ENCODE results near the gene KRTAP20-1.
A peak's percentile ranks its signal among the peaks of the same experiment; 100 is the strongest.

KRTAP20-1 gene

DNA sequence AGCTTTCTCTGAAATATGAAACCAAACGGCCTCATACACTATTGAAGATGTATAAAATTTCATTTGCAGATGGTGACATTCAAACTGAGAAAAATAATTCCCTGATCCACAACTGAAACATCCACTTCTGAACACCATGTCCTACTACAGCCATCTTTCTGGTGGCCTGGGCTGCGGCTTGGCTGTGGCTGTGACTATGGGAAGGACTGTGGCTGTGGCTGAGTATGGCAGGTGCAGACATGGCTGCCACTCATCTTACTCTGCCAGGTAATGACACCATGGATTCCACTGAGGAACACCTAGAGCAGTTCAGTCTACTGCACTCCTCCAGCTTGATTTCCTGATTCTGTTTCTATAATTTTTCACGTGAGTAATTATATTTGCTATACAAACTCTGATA lies 4.3 kb downstream of the KRTAP20-1 start, which contains the start of gene KRTAP20-4:
Gene KRTAP20-4 (plus strand): TSS at position 106 of the 400 bp plus-strand sequence.
- Histone ChIP-seq H3K27me3 (ENCODE audit: low read depth, low read length) (no peaks in the 10 kb centered on the region), H3K79me2 (ENCODE audit: low read length) (no peaks in the 10 kb centered on the region), H3K4me3 (ENCODE audit: low read length) (no peak within 1 kb of the TSS), H3K9me3 (ENCODE audit: insufficient read depth, low read length) (peaks cover 7% of the 10 kb centered on the region; the same call in 1 of the 2 replicates), H4K20me1 (ENCODE audit: insufficient read depth, low read length) (no peaks in the 10 kb centered on the region), H3K4me2 (ENCODE audit: low read length) (peak within 1 kb of the TSS; percentile 22; the same call in 1 of the 2 replicates), H2AFZ (ENCODE audit: low read depth, low read length) (no peak within 1 kb of the TSS; the same call in 1 of the 2 replicates), H3K4me1 (ENCODE audit: low read length) (peaks cover 32% of the 10 kb centered on the region), H3K9ac (ENCODE audit: low read length) (peak within 1 kb of the TSS; percentile 34; the same call in 1 of the 2 replicates), H3K36me3 (replicated peaks; ENCODE audit: low read depth, low read length) (peaks cover 33% of the 10 kb centered on the region), H3K27ac (ENCODE audit: low read length) (peak within 1 kb of the TSS; percentile 81)
- no peak for TF ChIP-seq EZH2phosphoT487 (IDR thresholded peaks at IDR 0.05; ENCODE audit: low read depth)
- no peak for TF ChIP-seq CTCF (IDR thresholded peaks at IDR 0.05; ENCODE audit: low read depth, low read length)

GRCh38 chr21:30623362-30623761 lies 7.1 kb downstream of the KRTAP20-1 start:
- Histone ChIP-seq H3K79me2 (ENCODE audit: low read length) (no peaks in the 10 kb centered on the region), H3K9me3 (ENCODE audit: insufficient read depth, low read length) (peaks cover 7% of the 10 kb centered on the region; the same call in 1 of the 2 replicates), H3K27me3 (ENCODE audit: low read depth, low read length) (no peaks in the 10 kb centered on the region), H2AFZ (ENCODE audit: low read depth, low read length) (no peak overlapping the region), H3K4me2 (ENCODE audit: low read length) (no peak overlapping the region), H4K20me1 (ENCODE audit: insufficient read depth, low read length) (no peaks in the 10 kb centered on the region), H3K4me1 (ENCODE audit: low read length) (peaks cover 14% of the 10 kb centered on the region), H3K9ac (ENCODE audit: low read length) (no peak overlapping the region), H3K27ac (ENCODE audit: low read length) (no peak overlapping the region), H3K36me3 (replicated peaks; ENCODE audit: low read depth, low read length) (peaks cover 18% of the 10 kb centered on the region), H3K4me3 (ENCODE audit: low read length) (no peak overlapping the region)
- TF ChIP-seq EZH2phosphoT487 (IDR thresholded peaks at IDR 0.05; ENCODE audit: low read depth) (no peak), CTCF (IDR thresholded peaks at IDR 0.05; ENCODE audit: low read depth, low read length) (no peak)

DNA sequence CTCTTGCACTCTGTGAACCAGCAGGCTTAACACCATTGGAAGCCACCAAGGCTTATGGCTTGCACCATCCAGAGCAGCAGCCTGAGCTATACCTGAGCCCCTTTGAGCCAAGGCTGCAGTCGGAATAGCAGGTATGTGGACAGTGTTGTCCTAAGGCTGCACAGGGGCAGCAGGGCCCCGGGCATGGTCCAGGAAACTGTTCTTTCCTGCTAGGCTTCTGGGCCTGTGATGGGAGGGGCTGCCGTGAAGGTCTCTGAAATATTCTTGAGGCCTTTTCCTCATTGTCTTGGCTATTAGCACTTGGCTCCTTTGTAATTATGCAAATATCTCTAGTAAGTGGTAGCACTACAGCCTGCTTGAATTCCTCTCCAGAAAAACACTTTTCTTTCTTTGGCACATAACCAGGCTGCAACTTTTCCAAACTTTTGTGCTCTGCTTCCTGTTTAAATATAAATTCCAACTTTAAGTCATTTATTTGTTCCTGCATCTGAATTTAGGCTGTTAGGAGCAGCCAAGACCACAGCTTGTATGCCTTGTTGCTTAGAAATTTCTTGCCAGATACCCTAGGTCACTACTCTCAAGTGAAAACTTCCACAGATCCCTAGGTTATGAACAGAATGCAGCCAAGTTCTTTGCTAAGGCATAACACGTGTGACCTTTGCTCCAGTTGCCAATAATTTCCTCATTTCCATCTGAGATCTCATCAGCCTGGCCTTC lies 9.4 kb downstream of the KRTAP20-1 start:
- Histone ChIP-seq H3K36me3 (replicated peaks; ENCODE audit: low read depth, low read length) (peaks cover 1% of the 10 kb centered on the region), H3K4me3 (ENCODE audit: low read length) (no peak overlapping the region), H3K4me2 (ENCODE audit: low read length) (no peak overlapping the region), H3K9me3 (ENCODE audit: insufficient read depth, low read length) (0 out of 2 replicates have a peak, but pooled peaks cover 1% of the 10 kb centered on the region), H4K20me1 (ENCODE audit: insufficient read depth, low read length) (no peaks in the 10 kb centered on the region), H2AFZ (ENCODE audit: low read depth, low read length) (no peak overlapping the region), H3K27me3 (ENCODE audit: low read depth, low read length) (no peaks in the 10 kb centered on the region), H3K9ac (ENCODE audit: low read length) (no peak overlapping the region), H3K27ac (ENCODE audit: low read length) (no peak overlapping the region), H3K79me2 (ENCODE audit: low read length) (no peaks in the 10 kb centered on the region), H3K4me1 (ENCODE audit: low read length) (peaks cover 2% of the 10 kb centered on the region)
- TF ChIP-seq CTCF (IDR thresholded peaks at IDR 0.05; ENCODE audit: low read depth, low read length) (no peak), EZH2phosphoT487 (IDR thresholded peaks at IDR 0.05; ENCODE audit: low read depth) (no peak)

GRCh38 chr21:30628109-30628508 lies 11.9 kb downstream of the KRTAP20-1 start:
- Histone ChIP-seq H4K20me1 (ENCODE audit: insufficient read depth, low read length) (no peaks in the 10 kb centered on the region), H3K36me3 (replicated peaks; ENCODE audit: low read depth, low read length) (no peaks in the 10 kb centered on the region), H3K9ac (ENCODE audit: low read length) (no peak overlapping the region), H3K27ac (ENCODE audit: low read length) (no peak overlapping the region), H3K9me3 (ENCODE audit: insufficient read depth, low read length) (no peaks in the 10 kb centered on the region), H3K4me3 (ENCODE audit: low read length) (no peak overlapping the region), H3K79me2 (ENCODE audit: low read length) (no peaks in the 10 kb centered on the region), H2AFZ (ENCODE audit: low read depth, low read length) (no peak overlapping the region), H3K4me2 (ENCODE audit: low read length) (no peak overlapping the region), H3K4me1 (ENCODE audit: low read length) (no peaks in the 10 kb centered on the region), H3K27me3 (ENCODE audit: low read depth, low read length) (no peaks in the 10 kb centered on the region)
- no peak for TF ChIP-seq CTCF (IDR thresholded peaks at IDR 0.05; ENCODE audit: low read depth, low read length)
- no peak for TF ChIP-seq EZH2phosphoT487 (IDR thresholded peaks at IDR 0.05; ENCODE audit: low read depth)
